HG03103 (cell line): ENCODE results near the gene ARFGEF3.
"Not testable (repeated sequence)": the region's sequence is repeated elsewhere in the genome, so short reads cannot be mapped to it uniquely, and the experiment has no call there.

Source experiments
- ATAC-seq: cut with Tn5 transposase; IDR thresholded peaks from one replicate; pipeline ENCODE4 v1.9.1; 2021; ENCODE audit warnings: low read depth; ENCODE audit not compliant: unreplicated experiment

Gene ARFGEF3

GRCh38 chr6:138205437-138206094 is 43.8 kb downstream of the ARFGEF3 start:
- no peak for ATAC-seq

DNA sequence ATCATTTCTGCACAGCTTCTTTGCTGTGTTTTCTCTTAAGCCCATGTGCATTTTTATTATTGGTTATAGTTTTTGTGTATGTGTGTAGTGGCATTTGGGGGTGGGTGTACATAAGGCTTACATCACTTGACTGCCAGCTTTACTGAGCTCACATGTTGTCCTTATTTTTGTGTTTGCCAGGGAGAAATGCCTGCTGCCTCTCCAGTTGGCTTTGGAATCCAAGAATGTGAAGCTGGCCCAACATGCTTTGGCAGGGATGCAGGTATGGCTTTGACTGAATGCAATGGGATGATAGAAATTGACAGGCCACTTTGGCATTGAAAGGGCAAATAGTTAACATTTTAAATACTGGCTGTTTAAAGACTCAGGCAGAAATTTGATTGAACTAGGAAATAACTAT is 45.1 kb downstream of the ARFGEF3 start:
- ATAC-seq, result no peak

GRCh38 chr6:138211048-138211581 is 49.4 kb downstream of the ARFGEF3 start:
- ATAC-seq, result no peak

DNA sequence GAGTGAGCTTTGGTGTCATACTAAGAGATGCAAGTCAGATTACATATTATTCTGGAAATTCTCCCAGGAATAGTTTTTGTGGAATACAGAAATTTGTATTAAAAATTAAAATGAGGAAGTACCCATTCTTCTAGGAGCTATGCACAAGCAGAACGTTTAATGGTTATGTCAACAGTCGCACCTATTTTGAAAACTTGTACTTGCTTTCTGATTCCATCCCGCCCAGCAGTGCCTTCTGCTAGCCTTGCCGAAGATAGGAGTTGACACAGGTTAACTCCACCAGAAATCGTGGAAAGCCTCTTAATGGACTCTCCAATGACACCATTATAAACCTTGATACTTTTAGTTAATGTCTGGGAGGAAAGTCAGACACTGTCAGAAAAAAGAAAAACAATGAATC is 49.9 kb downstream of the ARFGEF3 start:
- ATAC-seq, result no peak

GRCh38 chr6:138212530-138212929 is 50.8 kb downstream of the ARFGEF3 start:
- not testable (repeated sequence) for ATAC-seq

DNA sequence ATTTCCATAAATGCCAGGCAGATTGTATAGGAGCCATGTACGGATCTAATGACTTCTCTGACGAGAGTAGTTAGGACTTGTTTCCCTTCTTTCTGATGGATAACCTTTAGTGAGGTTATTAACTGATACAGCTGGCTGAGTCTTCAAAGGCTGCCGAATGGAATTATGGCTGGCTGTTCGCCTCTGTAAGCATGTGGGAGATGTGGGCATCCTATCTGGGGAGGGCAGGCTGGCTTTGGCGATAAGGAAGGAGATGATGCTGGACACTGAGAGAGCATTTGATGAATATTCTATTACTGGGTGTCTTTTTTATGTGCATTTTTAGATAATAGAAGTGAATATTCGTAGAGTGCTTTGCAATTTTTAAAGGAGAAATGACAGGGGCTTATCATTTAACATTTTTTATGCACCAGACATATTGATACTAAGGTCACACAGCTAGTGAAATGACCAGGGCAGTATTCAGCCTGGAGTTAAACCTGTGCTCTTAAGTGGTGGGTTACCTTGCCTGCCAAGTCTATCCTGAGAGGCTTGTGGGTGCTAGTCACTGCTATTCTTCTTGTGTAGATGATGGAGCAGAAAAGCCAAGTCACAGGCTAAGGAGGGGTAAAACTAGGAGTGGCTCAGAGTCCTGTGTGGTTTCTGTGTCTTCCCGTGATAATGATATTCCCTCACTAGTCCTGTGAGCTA is 53.5 kb downstream of the ARFGEF3 start:
- no peak for ATAC-seq

- ATAC-seq, result no peak
These were observed 56.7 kb downstream of the ARFGEF3 start, which contains the start of gene PBOV1 for GRCh38 chr6:138218449-138218848. PBOV1 (minus strand) TSS chr6:138218491; CDS start chr6:138218395, 96 bp downstream.

DNA sequence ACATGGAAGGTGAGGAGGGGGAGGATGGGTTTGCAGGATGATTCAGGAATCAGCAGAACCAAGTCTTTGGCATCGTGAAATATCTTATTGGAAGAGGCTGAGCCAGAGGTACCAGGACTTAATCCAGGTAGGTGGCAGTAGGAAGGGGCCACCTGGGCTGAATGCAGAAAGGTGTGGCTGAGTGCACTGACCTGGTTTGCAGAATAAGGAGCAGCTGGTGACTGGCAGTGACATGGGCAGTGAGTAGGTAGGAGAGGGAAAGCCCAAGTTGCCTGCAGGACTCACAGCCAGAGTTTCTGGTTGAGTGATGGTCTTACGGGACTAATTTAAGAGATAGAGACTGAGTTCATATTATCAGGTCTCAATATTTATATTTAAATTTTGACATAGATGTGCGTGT is 57.7 kb downstream of the ARFGEF3 start:
- ATAC-seq, result no peak

GRCh38 chr6:138219901-138220300 is 58.2 kb downstream of the ARFGEF3 start:
- ATAC-seq, result no peak

- no peak for ATAC-seq
These were observed 61.3 kb downstream of the ARFGEF3 start for GRCh38 chr6:138222901-138223546.

DNA sequence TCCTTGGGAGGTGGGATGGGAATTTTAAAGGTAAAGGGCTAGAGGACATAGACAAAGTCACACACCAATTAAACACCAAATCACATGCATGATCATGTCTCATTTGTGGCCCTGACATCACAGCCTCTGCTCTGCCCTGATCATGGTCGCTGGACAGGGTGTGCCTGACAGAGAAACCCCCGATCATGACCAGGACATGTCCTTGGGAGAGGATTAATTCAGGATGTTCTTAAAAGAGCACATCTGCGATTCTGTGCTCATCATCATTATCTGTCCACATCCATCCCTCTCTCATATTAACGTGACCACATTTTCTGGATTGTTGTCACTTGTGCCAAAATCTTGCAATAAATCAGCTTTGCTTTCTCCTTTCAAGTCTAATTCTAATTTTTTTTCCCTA is 64.2 kb downstream of the ARFGEF3 start:
- no peak for ATAC-seq

GRCh38 chr6:138226700-138227315 is 65.1 kb downstream of the ARFGEF3 start:
- ATAC-seq, result no peak

DNA sequence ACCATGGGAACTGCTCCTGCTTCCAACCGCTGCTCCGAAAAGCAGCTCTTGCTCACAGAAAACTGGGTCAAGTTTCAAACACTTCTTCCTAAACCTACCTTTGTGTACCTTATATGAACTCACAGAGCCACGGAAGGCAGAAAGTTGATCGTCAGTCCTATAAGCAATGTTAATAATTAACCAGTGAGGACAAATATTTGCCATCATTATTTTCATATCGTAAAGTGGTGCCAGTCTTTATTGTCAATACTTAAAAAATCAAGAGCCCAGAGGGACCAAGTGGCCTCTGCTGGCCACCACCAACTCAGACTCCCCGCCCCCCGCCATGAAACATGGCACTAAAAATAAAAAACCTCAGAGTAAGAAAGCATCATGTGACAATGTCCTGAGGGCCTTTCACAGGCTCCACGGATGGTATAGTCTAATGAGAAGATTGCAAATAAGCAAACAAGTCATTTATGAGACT is 65.6 kb downstream of the ARFGEF3 start:
- ATAC-seq, result no peak

GRCh38 chr6:138229072-138229471 is 67.3 kb downstream of the ARFGEF3 start:
- no peak for ATAC-seq

- ATAC-seq, result no peak
These were observed 68.0 kb downstream of the ARFGEF3 start for GRCh38 chr6:138229663-138230179.

- ATAC-seq, result no peak
These were observed 68.5 kb downstream of the ARFGEF3 start for GRCh38 chr6:138230221-138230620.

- ATAC-seq, result no peak
These were observed 69.1 kb downstream of the ARFGEF3 start for GRCh38 chr6:138230759-138231380.

GRCh38 chr6:138231381-138231886 is 69.7 kb downstream of the ARFGEF3 start:
- no peak for ATAC-seq

DNA sequence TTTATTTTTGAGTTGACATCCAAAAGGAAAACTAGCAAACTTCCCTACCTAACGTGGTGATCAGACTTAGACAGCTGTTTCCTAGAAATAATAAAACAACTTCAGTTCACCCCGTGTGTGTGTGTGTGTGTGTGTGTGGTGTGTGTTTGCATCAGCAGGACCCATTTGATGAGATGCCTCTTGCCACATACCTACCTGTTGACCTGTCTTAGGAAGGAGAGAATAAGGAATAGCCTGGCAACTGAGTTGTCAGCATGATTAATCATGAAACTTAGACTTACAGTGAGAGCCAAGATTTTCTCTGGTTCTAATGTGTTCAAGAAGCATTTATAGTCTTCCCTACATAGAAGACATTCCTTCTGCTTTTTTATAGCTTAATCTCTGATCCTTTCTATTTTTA is 72.6 kb downstream of the ARFGEF3 start:
- ATAC-seq, result no peak

DNA sequence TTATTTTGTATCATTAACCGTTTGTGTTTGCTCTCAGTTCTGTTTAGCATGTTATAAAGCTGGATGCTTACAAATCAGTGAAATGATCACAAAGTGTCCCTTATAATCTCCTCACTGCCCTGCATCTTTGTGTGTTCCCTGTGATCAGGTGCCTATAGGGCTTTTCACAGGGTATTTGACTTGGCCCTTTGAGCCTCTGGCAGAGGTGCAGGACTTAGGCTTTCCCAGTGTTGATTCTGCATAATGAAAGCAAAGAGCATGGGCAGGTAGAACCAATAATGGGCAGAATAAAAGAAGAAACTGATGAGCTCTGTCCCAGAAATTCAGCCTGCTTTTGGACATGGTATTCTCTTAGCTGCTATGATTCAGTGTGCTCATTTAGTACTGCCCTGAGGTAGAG is 73.5 kb downstream of the ARFGEF3 start:
- no peak for ATAC-seq
